Dedifferentiated amniotic fluid mesenchymal stem cell (primary cell): ENCODE measurements around the gene HP1BP3.

Source experiments
- DNase-seq: peaks from one replicate; pipeline ENCODE4 v3.0.0-alpha.2; 2016; ENCODE audit errors: extremely low spot score

HP1BP3 gene

DNA sequence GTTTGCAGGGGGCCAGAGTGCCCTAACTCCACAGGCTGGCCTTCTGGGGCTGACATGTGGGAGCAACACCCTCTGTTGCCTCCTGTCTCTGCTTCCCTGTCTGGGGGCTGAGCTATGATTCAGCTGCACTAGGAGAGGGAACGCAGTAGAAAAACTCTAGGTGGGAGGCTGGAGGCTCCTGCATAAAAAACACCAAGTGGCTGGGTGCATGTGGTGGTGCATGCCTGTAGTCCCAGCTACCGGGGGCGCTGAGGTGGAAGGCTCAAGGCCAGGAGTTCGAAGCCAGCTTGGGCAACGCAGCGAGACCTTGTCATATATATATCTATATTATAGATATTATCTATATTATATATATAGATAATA is 74.9 kb downstream of the HP1BP3 start:
- no peak for DNase-seq

DNA sequence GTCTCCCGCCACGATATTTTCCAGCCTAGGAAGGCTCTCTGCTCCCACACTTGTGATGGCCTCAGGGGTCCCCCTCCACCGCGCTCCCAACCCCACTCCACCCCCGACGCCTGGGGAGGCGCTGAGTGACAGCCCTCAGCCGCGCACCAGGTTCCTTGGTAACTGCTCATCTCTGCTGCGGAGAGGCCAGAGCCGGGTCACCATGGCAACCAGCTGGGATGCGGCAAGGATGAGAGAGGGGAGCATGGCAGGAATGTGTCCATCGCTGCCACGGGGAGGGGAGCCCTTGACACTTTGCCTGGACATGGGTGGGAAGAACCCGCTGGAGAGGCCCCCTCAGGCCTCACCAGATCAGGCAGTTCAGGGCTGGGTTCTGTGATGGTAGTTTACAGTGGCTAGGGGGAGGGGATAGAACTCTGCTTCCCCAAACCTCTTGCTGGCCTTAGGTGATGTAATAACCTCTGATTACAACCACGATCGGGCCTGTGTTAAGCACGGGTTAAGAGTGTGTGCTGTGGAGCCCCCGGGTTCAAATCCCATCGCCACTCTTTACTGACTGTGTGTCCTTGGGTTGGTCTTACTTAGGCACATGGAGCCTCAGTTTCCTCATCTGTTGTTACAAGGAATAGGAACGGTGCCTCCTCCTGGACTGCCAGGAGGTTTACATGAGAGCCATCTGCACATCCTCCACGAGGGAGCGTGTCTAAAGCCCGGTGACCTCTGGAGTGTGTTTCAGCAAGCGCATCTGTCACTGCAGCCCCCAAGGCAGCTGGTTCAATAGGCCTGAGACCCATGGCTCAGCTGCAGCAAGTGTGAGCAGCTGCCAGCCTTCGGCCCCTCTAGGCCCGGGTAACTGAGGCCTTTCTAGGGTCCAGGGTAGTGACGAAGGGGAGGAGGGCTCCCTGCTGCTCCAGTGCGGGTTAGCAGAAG is 75.6 kb downstream of the HP1BP3 start:
- DNase-seq: no peak

DNA sequence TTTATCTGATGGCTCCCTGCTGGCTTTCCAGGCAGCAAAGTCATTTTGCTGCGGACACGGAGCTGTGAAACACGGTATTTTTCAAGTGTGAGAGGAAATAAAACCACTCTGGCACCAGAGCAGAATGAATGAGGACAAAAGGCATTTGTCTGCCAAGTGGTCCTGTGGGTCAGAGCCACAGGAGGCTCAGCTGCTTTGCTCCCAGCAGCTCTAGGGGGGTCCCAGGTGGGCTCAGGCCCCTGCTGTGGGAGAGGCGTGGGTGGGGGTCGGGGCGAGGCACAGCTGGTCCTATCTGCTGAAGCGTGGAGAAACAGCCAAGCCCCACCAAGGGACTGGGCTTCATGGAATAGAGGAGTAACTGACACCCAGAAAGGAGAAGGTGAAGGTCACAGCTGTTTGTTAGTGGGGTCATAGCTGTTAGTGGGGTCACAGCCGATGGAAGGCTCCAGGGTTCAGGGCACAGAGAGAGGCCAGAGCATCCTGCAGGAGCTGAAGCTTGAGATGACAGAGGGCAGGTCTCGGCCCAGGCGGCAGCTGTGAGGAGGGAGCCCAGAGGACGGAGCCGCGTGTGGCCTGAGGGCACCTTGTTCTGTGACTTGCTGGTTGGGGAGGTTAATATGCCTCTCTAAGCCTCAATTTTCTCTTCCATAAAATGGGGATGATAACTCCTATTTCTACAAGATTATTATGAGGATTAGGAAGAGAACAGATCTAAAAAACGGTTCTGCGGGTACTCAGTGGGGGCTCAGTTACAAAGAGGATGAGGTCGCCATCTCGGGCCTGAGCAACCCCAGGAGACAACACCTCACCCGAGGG is 76.4 kb downstream of the HP1BP3 start:
- DNase-seq: no peak

DNA sequence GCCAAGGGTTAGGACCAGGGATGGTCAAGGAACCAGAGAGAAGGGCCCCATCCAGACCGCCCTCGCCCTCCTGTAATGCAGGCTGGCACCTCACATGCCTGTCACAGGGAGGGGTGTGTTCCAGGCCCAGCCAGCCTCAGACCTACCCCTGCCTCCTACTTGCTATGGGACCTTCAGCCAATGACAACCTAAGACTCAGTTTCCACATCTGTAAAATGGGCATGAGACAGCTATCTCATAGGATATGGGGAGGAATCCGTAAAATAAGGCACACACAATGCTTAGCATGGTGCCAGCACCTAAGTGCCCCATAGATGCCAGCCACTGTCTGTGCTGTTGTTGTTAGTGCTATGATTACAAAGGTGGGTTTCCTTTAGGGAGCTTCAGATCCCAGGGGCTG is 77.2 kb downstream of the HP1BP3 start:
- no peak for DNase-seq

DNA sequence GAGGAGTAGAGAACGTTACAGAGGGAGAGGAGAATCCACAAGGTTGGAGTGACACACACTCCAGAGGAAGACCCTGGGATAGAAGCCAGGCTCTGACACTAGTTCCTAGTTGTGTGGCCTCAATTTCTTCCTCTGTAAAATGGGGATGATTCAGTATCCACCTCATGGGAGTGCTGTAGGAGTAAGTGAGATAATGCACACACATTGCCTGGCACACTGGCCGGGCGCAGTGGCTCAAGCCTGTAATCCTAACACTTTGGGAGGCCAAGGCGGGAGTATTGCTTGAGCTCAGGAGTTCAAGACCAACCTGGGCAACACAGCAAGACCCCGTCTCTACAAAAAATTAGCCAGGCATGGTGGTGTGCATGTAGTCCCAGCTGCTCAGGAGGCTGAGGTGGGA is 78.2 kb downstream of the HP1BP3 start:
- no peak for DNase-seq

DNA sequence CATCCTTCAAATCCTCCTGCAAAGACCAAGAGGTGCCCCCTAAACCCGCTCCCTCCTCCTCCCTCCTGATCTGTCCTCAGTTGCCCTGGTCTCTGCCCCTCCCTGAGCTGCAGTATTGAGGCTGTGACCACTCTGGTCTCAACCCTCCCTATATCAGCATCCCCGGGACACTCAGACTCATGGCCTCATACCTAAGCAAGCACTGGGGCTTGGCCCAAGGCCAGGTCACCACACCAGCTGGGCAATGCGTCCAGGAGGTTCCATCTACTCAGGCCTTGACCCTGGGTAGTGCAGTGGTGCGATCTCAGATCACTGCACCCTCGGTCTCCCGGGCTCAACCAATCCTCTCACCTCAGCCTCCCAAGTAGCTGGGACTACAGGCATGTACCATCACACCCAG is 79.0 kb downstream of the HP1BP3 start:
- DNase-seq: no peak

DNA sequence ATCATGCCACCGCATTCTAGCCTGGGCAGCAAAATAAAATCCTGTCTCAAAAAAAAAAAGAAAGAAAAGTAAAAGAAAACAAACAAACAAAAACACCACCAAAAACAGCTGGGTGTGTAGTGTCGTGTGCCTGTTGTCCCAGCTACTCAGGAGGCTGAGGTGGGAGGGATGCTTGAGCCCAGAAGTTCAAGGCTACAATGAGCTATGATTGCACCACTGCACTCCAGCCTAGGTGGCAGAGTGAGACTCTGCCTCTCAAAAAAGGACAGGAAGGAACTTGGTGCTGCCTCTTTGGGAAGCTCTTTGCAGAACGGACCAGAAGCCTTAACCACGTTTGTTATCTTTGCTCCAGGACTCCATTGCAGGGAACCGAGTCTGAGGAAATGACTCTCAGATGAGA is 80.3 kb downstream of the HP1BP3 start:
- DNase-seq: no peak

DNA sequence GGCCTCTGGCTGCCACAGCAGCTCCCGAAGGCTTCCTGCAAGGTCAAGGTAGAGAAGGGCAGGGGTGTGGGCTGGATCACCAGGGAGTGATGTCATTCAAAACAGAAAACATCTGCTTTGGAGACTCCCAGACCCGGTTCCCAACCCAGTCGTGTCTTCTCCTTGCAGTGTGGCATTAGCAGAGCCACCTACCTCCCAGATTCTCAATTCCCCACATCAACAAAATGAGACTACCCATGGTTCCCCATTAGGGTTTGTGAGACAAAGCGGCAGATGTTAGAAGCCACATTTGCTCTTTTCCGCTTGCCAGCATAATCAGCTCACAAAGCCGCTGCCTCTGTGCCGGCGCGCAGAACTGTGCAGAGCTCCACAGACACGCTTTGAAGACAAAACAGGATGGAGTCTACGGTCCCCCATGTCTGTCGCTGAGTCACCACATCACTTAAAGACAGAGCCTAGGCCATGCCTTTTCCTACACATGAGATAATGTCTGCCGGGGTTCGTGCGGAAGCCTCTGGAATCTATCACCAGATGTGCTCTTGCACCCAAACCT is 81.8 kb downstream of the HP1BP3 start:
- no peak for DNase-seq

DNA sequence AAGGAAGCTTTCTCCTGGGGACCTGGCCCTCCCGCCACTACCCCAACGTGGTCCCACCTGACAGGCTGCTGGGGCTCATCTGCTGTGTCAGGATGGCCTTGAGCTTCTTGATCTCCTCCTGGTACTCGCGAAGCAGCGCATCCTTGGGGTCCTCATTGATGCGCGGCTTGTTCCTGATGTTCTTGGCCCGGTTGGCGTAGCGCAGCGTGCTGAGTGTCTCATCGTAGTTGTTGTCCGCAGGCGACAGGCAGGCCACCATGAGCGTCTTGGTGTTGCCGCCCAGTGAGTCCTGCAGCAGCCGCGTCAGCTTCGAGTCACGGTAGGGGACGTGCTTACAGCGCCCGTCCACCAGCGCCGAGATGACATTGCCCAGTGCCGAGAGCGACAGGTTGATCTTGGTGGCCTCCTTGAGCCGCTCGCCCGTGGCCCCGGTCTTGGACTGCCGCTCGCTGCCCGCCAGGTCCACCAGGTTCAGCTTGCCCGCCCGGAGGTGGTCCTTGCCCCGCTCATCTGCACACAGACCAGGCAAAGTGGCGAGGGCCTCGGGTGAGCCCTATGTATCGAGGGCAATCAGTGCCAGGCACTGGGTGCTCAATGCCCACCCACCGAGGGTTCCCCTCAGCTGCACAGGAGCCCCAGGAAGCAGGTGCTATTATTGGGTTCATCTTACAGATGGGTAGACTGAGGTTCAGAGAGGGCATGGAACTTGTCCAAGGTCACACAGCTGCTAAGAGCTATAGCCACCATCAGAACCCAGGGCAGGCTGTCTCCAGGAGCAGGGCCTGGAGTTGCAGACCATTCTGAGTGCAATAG is 82.5 kb downstream of the HP1BP3 start:
- no peak for DNase-seq

DNA sequence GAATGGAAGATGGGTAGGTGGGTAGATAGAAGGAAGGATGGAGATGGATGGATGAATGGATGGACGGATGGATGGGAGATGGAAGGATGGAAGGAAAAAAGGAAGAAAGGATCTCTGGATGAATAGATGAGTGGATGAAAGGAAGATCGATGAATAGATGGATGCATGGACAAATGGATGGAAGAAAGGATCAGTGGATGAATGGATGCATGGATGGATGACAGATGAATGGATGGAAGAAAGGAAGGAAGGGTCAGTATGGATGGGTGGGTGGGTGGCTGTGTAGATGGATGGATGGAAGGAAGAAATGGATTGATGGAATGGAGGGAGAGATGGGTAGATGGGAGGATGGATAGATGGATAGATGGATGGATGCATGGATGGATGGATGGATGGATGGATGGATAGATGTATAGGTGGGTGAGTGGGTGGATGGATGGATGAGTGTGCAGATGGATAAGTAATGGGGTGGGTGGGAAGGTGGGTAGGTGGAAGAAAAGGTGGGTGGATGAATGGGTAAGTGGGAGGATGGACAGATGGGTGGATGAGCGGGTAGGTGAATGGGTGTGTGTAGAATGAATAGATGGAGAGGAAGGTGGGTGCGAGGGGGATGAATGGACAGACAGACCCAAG is 83.9 kb downstream of the HP1BP3 start:
- no peak for DNase-seq

DNA sequence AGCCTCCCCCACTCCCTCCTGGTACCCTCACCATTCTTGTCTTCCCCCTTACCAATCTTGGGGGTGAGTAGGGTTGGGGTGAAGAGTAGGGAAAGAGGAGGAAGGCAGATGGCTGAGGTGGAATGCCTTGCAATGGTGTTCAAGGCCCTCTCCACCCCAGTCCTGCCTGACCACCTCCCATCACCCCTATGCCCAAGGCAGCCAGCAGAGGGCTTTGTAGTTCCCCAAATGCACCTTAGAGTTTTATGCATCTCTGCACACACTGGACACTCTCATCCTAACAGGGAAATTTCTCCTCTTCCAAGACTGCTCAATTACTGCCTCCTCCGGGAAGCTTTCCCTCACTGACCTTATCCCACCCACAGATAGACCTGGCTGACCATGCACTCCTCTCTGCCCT is 84.7 kb downstream of the HP1BP3 start:
- no peak for DNase-seq

DNA sequence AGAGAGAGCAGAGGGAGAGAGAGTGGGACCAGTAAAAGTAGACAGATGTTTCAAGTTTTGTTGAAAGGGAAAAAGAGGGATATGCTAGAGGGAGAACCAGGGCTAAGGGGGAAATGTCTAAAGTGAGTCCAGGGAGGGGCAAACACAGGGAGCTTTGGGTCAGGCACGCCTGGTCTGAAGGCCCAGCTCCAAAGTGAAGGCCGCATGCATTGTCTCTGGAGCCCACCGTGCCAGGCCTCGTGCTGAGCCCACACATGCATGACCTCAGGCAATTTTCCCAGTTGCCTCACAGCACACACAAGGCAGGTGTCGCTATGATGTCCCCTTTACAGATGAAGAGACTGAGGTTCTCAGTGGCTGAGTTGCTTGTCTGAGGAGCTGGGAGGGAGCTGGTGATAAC is 85.3 kb downstream of the HP1BP3 start:
- DNase-seq: no peak

DNA sequence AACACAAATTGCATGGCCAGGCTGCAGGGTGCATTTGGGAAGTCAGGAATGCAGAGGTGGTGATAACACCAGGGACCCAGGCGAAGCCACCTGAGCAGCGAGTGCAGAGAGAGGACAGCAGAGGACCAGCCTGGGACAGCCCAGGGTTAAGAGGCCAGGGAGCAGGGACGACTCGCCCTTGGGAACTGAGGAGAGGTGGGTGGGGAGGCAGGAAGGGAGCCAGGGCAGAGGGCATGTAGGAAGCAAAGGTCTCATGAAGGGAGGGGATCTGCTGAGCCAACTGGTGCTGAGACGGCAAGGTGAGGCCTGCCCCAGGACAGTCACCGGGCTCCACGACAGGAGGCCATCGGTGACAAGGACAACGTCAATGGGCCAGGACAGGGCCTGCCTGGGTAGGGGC is 85.7 kb downstream of the HP1BP3 start:
- no peak for DNase-seq

DNA sequence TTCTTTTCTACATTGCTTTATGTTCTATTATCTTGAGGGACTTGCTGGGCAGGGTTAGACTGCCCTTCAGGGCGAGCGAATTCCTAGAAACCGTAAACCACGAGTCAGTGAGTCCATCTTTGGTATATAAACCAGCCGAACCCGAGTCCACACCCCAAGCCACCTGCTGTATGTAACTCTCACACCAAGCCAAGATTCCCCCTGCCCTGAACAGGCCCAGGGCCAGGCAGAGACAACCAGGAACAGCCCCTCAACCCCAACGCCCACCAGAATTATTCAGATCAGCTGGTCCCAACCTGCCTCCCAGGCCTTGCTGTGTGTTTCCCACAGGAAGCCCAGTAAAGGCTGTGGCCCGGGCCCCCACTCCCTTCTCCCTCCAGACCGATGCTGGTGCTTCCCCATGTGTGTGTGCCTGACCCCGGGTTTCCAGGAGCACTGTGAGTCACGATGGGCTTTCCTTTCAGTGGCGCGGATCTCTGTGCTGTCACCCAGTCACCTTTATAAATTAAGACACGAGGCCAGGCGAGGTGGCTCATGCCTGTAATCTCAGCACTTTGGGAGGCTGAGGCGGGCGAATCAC is 86.4 kb downstream of the HP1BP3 start:
- no peak for DNase-seq

DNA sequence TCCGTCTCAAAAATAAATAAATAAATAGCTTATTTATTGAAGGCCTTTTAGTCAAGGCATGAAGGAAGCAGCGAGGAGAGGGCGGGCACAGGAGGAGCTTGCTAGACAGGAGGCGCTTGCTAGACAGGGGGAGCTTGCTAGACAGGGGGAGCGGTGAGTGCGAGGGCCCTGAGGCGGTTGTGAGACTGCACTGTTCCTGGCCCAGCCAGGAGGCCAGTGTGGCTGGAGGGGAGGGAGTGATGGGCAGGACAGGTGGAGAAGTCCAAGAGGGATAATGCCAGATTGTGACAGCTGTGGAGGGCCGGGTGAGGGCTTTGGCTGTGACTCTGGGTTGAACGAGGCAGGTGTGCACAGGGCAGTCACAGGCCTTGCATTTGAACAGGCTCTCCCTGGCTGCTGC is 87.5 kb downstream of the HP1BP3 start:
- DNase-seq: no peak

DNA sequence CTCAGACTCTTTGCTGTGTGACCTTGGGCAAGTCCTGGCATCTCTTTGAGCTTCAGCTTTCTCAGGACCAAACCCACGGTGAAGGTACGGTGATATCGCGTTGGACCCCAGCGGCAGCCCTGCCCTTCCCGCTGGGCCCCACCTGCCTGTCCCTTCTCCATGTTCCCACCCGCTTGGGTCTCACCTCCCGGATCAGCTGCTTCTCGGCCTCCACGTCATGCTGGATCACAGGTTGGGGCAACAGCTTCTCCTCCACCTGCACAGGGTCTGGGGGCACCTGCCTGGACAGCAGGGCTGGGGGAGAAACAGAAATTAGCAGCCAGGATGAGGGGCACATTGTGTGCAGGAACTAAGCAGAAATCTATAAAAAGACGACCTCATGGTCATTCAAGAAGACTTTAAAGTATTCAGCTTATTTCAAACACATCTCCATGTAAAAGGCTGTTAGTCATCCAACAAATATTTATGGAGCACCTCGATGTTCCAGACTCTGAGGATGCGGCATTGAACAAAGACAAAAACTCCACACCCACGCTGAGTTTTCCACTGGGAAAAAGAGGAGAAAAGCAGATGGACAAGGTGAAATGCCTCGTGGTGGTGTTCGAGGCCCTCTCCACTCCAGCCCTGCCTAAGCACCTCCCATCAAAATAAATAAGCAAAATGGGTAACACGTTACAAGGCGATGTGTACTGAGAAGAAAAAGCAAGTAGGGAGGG is 88.8 kb downstream of the HP1BP3 start:
- peak; percentile 18 for DNase-seq

DNA sequence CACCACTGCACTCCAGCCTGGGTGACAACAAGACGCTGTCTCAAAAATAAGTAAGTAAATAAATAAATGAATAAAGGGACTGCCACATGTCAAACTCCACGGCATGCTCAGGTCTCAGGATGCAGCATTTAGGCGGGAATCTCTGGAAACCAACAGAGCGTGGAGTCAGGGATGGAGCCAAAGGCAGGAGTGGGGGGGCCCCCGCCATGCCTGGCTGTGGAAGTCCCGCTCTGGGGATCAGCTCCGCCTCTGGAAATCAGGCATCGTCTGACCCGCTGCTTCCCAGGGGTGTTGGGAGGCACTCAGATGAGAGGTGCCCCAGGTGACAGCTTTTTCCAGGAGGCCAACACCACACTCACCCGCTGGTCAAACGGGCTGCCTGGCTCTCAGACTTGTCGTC is 89.5 kb downstream of the HP1BP3 start:
- DNase-seq: no peak

DNA sequence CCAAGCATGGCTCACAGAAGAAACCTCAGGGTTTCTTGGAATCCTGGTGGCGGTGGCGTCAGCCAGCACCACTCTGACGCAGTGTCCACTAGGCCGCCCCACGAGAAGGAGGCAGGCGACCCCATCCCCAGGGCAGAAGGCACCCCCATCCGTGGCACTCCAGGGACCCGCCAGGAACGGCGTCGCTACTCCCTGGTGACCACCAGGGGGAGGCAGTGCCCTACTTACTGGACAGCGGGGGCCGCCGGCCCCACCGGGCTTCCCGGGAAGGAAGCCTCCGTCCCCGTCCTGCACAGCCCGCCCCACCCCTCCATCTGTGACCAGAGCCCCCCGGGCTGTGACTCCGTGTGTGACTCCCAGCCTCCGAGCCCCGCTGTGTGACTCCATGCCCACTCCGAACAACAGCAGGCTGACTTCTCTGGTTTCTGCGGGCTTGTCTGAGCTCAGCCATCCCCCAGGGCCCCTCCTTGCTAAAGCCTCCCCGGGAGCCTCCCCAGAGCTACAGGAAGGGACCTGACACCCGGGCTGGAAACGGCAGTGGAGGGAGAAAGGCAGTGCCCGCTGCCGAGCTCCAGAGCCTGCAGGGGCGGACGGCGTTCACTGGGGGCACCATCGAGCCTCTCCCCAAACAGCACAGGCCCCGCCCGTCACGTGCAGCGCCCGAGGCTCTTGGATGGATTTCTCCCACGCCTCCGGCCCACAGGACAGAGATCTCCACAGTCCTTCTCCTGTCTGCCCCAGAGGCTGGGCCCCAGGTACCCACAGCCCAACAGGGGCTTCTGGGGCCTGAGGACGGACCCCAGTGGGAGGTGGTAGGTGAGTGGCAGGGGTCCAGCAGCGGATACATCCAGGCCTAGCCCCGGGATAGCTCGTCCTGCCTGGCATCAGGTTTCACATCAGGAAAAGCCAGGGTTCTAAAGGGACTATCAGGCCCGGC is 90.4 kb downstream of the HP1BP3 start:
- peak; percentile 93 for DNase-seq

DNA sequence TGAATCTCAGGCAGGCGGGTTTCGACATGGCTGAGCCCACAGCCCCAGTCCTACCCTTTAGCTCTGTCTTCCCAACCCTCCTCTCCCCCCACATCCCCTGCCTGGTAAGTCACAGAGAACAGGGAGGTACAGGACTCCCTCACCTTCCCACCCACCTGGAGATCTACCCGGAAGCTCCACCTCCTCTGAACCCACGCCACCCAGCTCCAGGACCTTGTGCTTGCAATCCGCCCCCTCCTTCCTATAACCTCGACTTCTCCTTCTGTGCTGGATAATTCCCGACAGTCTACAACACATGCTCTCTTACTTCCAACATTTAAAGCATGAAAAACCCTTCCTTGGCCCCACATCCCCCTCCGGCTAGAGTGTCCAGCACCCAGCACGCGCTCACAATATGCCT is 91.6 kb downstream of the HP1BP3 start:
- no peak for DNase-seq
